H7 (cell line): ENCODE results near the gene IMPACT. TPM values are rescaled to one million over a fixed set of nuclear protein-coding genes. Genes with fewer than 3 reads are reported as not detected.

Source experiments
- total RNA-seq: library from RNA; depleted of rRNA; stranded (reverse); fragments of >200 nt; shearing (Covaris generic); gene quantifications from 2 replicates; pipeline ENCODE4 v1.2.3, GENCODE V29; 2014; rRNA removed

IMPACT gene
- total RNA-seq, 1 experiment from 2014 or later, result 27.8 TPM

Other genes with a start within 250 kb of the IMPACT start
- 48.3 and 58.5 TPM in 2 replicates for gene OSBPL1A, start 28.8 kb upstream of the IMPACT start, total RNA-seq
- not detected in 2 replicates for gene HRH4, start 34.0 kb downstream of the IMPACT start, total RNA-seq